ENCODE data around the gene ATG4D.
"Not testable (repeated sequence)": the region's sequence is repeated elsewhere in the genome, so short reads cannot be mapped to it uniquely, and the experiment has no call there.

ATG4D gene

DNA sequence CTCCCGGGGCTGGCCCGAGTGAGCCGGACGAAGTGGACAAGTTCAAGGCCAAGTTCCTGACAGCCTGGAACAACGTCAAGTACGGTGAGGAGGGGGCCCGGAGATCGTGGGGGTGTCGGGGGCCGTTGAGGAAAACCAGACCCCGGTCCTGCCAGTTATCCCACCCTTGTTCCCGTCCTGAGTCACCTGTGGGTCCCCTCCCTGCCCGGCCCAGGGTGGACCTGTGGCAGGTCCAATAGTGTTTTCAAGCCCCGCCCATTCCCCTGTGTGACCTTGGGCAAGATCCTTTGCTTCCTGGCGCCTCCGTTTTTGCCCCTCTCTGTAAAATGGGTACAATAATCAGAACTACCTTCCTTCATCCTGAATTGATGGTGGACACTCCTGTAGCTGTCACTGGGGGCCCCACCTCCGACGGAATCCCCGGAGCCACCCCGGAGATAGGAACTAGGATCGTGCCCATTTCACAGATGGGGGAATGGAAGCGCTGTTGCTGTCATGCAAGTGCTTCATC lies 593 bp downstream of the ATG4D start:
- peak overlapping the region; percentile 88 for H3K4me3 ChIP-seq (ENCODE audit: low read depth, low read length)
- DNase-seq (ENCODE audit: low read depth), result no peak
- no peak for TF ChIP-seq CTCF (IDR thresholded peaks at IDR 0.05; ENCODE audit: low read depth, low read length, missing control alignments)
- in situ Hi-C loops (cut with HindIII; ENCODE audit: low sequenced_read_pairs), result no loop called here

DNA sequence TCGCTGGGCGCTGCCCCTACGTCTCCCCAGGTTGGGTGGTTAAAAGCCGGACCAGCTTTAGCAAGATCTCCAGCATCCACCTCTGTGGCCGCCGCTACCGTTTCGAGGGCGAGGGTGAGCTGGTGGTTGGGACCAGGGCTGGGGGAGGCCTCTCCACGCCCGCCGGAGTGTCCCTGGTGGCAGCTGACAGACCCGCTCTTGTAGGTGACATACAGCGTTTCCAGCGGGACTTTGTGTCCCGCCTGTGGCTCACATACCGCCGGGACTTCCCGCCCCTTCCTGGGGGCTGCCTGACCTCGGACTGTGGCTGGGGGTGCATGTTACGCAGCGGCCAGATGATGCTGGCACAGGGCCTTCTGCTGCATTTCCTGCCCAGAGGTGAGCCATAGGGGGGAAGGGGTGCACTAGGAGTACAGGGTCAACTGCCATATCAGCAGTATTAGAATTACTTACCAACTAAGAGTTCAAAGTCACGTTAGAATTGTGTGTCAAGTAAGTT lies 1.1 kb downstream of the ATG4D start:
- no peak for TF ChIP-seq CTCF (IDR thresholded peaks at IDR 0.05; ENCODE audit: low read depth, low read length, missing control alignments)
- in situ Hi-C loops (cut with HindIII; ENCODE audit: low sequenced_read_pairs), result no loop called here
- no peak for DNase-seq (ENCODE audit: low read depth)
- H3K4me3 ChIP-seq (ENCODE audit: low read depth, low read length), result peak overlapping the region; percentile 88

GRCh38 chr19:10546817-10547216 lies 3.1 kb downstream of the ATG4D start:
- no peak for DNase-seq (ENCODE audit: low read depth)
- in situ Hi-C loops (cut with HindIII; ENCODE audit: low sequenced_read_pairs), result no loop called here
- H3K4me3 ChIP-seq (ENCODE audit: low read depth, low read length), result no peak overlapping the region
- no peak for TF ChIP-seq CTCF (IDR thresholded peaks at IDR 0.05; ENCODE audit: low read depth, low read length, missing control alignments)

DNA sequence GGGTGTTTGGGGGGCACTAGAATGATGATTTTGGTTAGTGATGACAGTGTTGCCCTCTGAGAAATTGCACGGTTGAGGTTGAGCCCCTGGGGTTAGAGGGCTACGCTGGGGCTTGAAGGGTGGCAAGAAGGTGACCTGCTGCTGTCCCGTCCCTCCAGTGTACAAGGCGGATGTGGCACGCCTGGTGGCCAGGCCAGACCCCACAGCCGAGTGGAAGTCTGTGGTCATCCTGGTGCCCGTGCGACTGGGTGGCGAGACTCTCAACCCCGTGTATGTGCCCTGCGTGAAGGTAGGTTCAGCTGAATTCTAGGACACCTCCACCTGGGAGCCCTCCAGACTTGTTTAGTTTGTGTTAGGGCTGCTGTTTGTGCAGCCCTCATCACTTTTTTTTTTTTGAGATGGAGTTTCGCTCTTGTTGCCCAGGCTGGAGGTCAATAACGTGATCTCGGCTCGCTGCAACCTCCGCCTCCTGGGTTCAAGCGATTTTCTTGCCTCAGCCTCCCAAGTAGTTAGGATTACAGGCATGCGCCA lies 5.1 kb downstream of the ATG4D start:
- TF ChIP-seq CTCF (IDR thresholded peaks at IDR 0.05; ENCODE audit: low read depth, low read length, missing control alignments), result no peak
- in situ Hi-C loops (cut with HindIII; ENCODE audit: low sequenced_read_pairs), result no loop called here
- H3K4me3 ChIP-seq (ENCODE audit: low read depth, low read length), result no peak overlapping the region
- DNase-seq (ENCODE audit: low read depth), result no peak

GRCh38 chr19:10549733-10550132 lies 6.0 kb downstream of the ATG4D start:
- in situ Hi-C loops (cut with HindIII; ENCODE audit: low sequenced_read_pairs), result no loop called here

GRCh38 chr19:10550336-10550735 lies 6.6 kb downstream of the ATG4D start:
- in situ Hi-C loops (cut with HindIII; ENCODE audit: low sequenced_read_pairs), result no loop called here
- DNase-seq (ENCODE audit: low read depth), result no peak
- no peak for TF ChIP-seq CTCF (IDR thresholded peaks at IDR 0.05; ENCODE audit: low read depth, low read length, missing control alignments)
- H3K4me3 ChIP-seq (ENCODE audit: low read depth, low read length), result no peak overlapping the region

More at GRCh38 chr19:10549733-10550132, 6.0 kb downstream of the ATG4D start:
- no peak overlapping the region for H3K4me3 ChIP-seq (ENCODE audit: low read depth, low read length)
- no peak for DNase-seq (ENCODE audit: low read depth)
- TF ChIP-seq CTCF (IDR thresholded peaks at IDR 0.05; ENCODE audit: low read depth, low read length, missing control alignments), result no peak

DNA sequence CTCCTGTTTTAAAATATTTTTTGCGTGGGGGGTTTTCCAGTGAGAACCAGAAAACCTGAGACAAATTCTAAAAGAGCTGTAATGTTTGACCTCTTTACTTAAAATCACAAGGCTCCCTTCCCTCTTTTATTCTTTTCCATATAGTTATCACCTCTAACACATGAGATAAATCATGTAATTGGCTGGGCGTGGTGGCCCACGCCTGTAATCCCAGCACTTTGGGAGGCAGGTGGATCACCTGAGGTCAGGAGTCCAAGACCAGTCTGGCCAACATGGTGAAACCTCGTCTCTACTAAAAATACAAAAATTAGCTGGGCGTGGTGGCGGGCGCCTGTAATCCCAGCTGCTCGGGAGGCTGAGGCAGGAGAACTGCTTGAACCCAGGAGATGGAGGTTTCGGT lies 7.3 kb downstream of the ATG4D start:
- in situ Hi-C loops (cut with HindIII; ENCODE audit: low sequenced_read_pairs); DNase-seq (ENCODE audit: low read depth); H3K4me3 ChIP-seq (ENCODE audit: low read depth, low read length): not testable (repeated sequence)
